ENCODE results near the gene ATAD3C. TPM values are rescaled to one million over a fixed set of nuclear protein-coding genes. Genes with fewer than 3 reads are reported as not detected.
"Not testable (repeated sequence)": the region's sequence is repeated elsewhere in the genome, so short reads cannot be mapped to it uniquely, and the experiment has no call there.

Gene ATAD3C
- total RNA-seq, 3 donors from 2014 or later = 1.9 to 8.5 (median 4.3) TPM

DNA sequence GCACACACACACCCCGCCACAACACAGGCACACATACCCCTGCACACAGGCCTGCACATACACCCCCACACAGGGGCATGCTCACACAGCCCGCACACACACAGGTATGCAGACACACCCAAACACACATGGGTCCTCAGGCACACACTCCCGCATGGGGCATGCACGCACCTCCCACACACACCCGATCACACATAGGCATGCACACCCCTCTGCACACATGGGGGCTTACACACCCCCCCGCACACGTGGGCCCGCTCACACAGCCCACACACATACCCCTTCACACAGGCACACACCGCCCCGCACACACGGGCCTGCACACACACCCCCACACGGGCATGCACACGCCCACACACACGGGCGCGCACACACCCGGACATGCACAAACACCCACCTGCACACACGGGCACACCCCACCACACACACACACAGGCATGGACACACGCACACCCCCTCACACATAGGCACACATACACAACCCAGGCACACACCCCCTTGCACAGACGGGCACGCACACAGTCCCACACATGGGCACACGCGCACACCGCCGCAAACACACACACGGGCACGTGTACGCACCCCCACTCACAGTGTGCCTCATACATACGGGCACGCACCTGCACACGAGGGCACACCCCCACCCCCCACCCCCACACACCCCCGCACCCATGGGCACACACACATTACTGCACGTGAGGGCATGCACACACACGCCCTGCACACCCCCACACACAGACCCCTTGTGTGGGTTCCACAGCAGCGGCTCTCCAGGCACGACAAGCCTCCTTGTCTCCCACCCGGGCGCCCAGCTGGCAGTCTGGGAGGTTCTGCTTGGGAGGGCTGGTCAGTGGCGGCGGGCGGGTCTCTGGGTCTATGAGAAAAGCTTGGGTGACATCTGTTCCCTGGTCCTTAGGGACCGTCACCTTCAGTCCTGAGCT is 30.3 kb downstream of the ATAD3C start:
- Histone ChIP-seq H3K9me3 (no peaks in the 10 kb centered on the region), H3K36me3 (no peaks in the 10 kb centered on the region), H3K4me1 (no peaks in the 10 kb centered on the region), H3K27me3 (no peaks in the 10 kb centered on the region), H3K27ac (no peak overlapping the region), H3K4me3 (no peak overlapping the region)
- intact Hi-C loops (cut with DNase I; ENCODE audit: low total_unique reads) = loop anchor here (10.0 kb wide), 1 partner anchor 455 kb away; the partner anchor contains the start of gene AGRN
- TF ChIP-seq, protein P1, sequence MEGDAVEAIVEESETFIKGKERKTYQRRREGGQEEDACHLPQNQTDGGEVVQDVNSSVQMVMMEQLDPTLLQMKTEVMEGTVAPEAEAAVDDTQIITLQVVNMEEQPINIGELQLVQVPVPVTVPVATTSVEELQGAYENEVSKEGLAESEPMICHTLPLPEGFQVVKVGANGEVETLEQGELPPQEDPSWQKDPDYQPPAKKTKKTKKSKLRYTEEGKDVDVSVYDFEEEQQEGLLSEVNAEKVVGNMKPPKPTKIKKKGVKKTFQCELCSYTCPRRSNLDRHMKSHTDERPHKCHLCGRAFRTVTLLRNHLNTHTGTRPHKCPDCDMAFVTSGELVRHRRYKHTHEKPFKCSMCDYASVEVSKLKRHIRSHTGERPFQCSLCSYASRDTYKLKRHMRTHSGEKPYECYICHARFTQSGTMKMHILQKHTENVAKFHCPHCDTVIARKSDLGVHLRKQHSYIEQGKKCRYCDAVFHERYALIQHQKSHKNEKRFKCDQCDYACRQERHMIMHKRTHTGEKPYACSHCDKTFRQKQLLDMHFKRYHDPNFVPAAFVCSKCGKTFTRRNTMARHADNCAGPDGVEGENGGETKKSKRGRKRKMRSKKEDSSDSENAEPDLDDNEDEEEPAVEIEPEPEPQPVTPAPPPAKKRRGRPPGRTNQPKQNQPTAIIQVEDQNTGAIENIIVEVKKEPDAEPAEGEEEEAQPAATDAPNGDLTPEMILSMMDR (IDR thresholded peaks at IDR 0.05) = no peak
- TF ChIP-seq POLR2A (IDR thresholded peaks at IDR 0.05) (no peak), POLR2AphosphoS5 (IDR thresholded peaks at IDR 0.05) (no peak)
- no peak for DNase-seq (ENCODE audit: low spot score in 2 of 2)

DNA sequence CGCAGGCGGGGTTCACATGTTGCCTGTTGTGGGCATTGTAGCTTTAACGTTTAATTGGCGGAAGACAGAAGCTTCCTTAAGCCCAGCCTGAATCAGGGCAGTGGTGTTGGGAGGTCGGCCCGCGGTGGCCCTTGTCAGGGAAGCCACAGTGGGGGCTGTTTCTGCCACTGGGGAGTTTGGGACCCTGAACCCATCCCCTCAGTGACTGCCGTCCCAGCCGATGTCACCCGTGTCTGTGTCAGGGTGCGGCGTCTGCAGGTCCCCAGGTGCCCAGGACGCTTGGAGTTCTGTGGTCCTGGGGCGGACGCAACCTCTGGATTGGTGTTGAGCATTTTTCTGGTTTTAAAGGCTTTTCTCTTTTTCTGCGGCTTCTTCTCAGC is 31.0 kb downstream of the ATAD3C start:
- intact Hi-C loops (cut with DNase I; ENCODE audit: low total_unique reads) = loop anchor here (10.0 kb wide), 1 partner anchor 456 kb away; the partner anchor contains the start of gene AGRN
- not testable (repeated sequence) for H3K4me1 ChIP-seq; H3K36me3 ChIP-seq; H3K27ac ChIP-seq; H3K9me3 ChIP-seq; H3K4me3 ChIP-seq; H3K27me3 ChIP-seq; DNase-seq (ENCODE audit: low spot score in 2 of 2)

DNA sequence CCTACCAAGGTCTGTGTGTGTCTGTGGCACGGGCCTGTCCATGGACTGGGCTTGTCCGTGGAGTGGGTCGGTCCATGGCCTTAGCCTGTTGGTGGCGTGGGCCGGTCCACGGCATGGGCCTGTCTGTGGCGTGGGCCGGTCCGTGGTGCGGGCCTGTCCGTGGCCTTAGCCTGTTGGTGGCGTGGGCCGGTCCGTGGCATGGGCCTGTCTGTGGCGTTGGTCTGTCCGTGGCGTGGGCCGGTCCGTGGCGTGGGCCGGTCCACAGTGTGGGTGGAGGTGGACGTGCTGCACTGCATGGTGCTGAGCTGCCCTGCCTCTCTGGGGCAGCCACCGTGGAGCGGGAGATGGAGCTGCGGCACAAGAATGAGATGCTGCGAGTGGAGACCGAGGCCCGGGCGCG is 32.3 kb downstream of the ATAD3C start:
- intact Hi-C loops (cut with DNase I; ENCODE audit: low total_unique reads) = loop anchor here (10.0 kb wide), 1 partner anchor 457 kb away; the partner anchor contains the start of gene AGRN
- not testable (repeated sequence) for H3K27ac ChIP-seq; DNase-seq (ENCODE audit: low spot score in 2 of 2); H3K27me3 ChIP-seq; H3K36me3 ChIP-seq; H3K4me1 ChIP-seq; H3K4me3 ChIP-seq; H3K9me3 ChIP-seq

DNA sequence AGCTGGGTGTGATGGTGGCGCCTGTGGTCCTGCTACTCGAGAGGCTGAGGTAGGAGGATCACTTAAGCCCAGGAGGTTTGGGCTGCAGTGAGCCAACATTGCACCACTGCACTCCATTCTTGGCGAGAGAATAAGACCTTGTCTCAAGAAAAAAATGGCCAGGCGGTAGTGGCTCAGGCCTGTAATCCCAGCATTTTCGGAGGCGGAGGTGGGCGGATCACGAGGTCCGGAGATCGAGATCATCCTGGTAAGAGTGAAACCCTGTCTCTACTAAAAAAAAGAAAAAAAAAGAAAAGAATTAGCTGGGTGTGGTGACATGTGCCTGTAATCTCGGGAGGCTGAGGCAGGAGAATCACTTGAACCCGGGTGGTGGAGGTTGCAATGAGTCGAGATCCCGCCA is 33.4 kb downstream of the ATAD3C start:
- DNase-seq (ENCODE audit: low spot score in 2 of 2) = no peak
- Histone ChIP-seq H3K4me3 (no peak overlapping the region), H3K27me3 (no peaks in the 10 kb centered on the region), H3K9me3 (no peaks in the 10 kb centered on the region), H3K36me3 (no peaks in the 10 kb centered on the region), H3K4me1 (no peaks in the 10 kb centered on the region), H3K27ac (no peak overlapping the region)
- intact Hi-C loops (cut with DNase I; ENCODE audit: low total_unique reads) = loop anchor here (10.0 kb wide), 1 partner anchor 458 kb away; the partner anchor contains the start of gene AGRN
- TF ChIP-seq POLR2A (IDR thresholded peaks at IDR 0.05) = no peak

DNA sequence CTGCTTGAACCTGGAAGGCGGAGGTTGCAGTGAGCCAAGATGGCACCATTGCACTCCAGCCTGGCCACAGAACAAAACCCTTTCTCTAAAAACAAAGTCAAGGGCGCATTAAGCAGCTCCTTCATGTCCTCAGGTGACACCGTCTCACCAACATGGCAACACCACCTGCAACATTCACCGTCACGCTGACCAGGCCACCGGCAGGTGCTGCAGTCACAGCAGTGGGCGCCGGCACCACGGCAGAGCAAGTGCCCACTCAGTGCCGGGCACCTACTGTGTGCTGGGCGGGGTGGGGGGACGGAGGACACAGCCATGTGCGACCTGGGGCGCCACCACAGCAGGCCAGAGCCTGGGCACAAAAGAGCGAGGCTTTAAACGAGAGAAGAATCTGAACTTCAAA is 34.2 kb downstream of the ATAD3C start:
- no peaks in the 10 kb centered on the region for H3K27me3 ChIP-seq
- H3K36me3 ChIP-seq = no peaks in the 10 kb centered on the region
- H3K4me3 ChIP-seq = no peak overlapping the region
- TF ChIP-seq, protein P1 (IDR thresholded peaks at IDR 0.05) = no peak
- TF ChIP-seq POLR2AphosphoS5 (IDR thresholded peaks at IDR 0.05) (no peak), POLR2A (IDR thresholded peaks at IDR 0.05) (no peak)
- H3K9me3 ChIP-seq = no peaks in the 10 kb centered on the region
- intact Hi-C loops (cut with DNase I; ENCODE audit: low total_unique reads) = loop anchor here (10.0 kb wide), 1 partner anchor 459 kb away; the partner anchor contains the start of gene AGRN
- no peak for DNase-seq (ENCODE audit: low spot score in 2 of 2)
- H3K27ac ChIP-seq = no peak overlapping the region
- no peaks in the 10 kb centered on the region for H3K4me1 ChIP-seq

DNA sequence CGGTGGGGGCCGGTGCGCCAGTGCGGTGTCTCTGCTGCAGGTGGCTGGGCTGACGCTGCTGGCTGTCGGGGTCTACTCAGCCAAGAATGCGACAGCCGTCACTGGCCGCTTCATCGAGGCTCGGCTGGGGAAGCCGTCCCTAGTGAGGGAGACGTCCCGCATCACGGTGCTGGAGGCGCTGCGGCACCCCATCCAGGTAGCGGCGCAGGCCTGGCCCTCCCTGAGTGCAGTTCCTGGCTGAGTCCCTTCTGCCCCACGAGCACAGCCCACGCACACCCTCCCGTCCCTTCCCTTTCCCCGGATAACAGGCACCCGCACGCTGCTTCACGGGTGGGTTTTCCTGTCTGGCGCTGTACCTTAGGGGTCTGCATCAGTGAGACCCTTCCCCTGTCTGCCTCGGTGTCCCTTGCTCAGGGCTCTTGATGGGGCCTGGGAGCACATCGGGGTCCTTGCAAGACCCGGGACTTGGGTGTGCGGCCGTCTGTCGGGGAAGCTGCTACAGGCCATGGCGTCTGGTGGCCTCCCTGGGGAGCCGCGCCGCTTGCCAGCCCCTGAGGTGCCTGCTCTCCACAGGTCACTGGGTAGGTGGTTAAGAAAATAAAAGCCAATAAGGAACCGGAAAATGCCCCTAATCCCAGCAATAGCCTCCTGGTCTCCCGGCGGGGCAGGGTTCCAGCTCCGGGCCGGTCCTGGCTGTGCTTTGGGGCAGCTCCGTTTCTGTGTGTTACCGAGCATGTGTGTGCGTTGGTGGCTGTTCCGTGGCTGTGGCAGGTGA is 35.7 kb downstream of the ATAD3C start:
- intact Hi-C loops (cut with DNase I; ENCODE audit: low total_unique reads) = loop anchor here (10.0 kb wide), 1 partner anchor 460 kb away; the partner anchor contains the start of gene AGRN
- H3K27ac ChIP-seq; H3K4me3 ChIP-seq; H3K27me3 ChIP-seq; H3K4me1 ChIP-seq; DNase-seq (ENCODE audit: low spot score in 2 of 2); H3K9me3 ChIP-seq; H3K36me3 ChIP-seq: not testable (repeated sequence)

DNA sequence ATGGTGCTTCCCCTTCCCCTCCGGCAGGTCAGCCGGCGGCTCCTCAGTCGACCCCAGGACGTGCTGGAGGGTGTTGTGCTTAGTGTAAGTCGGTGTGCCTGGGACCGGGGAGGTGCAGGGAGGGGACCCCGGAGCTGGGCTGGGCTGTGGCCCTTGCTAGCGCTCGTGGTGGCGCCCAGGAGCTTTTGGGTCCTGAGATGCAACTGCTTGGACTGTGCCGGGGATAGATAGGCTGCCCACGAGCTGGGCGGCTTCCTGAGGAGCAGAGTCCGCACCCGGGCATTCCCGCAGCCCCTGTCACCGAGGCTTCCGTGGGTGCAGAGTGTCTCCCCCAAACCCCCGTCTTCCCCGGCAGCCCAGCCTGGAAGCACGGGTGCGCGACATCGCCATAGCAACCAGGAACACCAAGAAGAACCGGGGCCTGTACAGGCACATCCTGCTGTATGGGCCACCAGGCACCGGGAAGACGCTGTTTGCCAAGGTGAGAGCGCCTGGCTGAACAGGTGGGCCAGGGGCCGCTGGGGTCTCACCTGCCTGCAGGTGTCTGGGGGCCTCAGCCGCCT is 36.3 kb downstream of the ATAD3C start:
- DNase-seq (ENCODE audit: low spot score in 2 of 2); H3K4me1 ChIP-seq; H3K27ac ChIP-seq; H3K36me3 ChIP-seq; H3K9me3 ChIP-seq; H3K27me3 ChIP-seq; H3K4me3 ChIP-seq: not testable (repeated sequence)
- intact Hi-C loops (cut with DNase I; ENCODE audit: low total_unique reads) = loop anchor here (10.0 kb wide), 1 partner anchor 461 kb away; the partner anchor contains the start of gene AGRN
